ENCODE measurements around the gene DCDC1. TPM values are rescaled to one million over a fixed set of nuclear protein-coding genes. Genes with fewer than 3 reads are reported as not detected.

Gene DCDC1
- total RNA-seq, 4 donors from 2014 or later, result 0.17 TPM; not detected in 3

- intact Hi-C loops (cut with DNase I), result no loop called here
Observed at GRCh38 chr11:31141789-31142188, 227.8 kb downstream of the DCDC1 start.

GRCh38 chr11:31139479-31139878 is 230.1 kb downstream of the DCDC1 start:
- Histone ChIP-seq H3K4me1 (no peaks in the 10 kb centered on the region), H3K4me3 (no peak overlapping the region), H3K9me3 (no peaks in the 10 kb centered on the region), H3K27ac (replicated peaks in 1 of 4) (no peak overlapping the region), H3K27me3 (no peaks in the 10 kb centered on the region), H3K36me3 (no peaks in the 10 kb centered on the region)
- intact Hi-C loops (cut with DNase I), result no loop called here
- no peak for DNase-seq (ENCODE audit: extremely low spot score)
- TF ChIP-seq EP300 (IDR thresholded peaks at IDR 0.05), result no peak
- no peak for TF ChIP-seq POLR2AphosphoS5 (IDR thresholded peaks at IDR 0.05)
- no peak for TF ChIP-seq CTCF (IDR thresholded peaks at IDR 0.05)
- no peak for TF ChIP-seq POLR2A (IDR thresholded peaks at IDR 0.05; ENCODE audit: low read depth)
- WGBS, result 42% methylated on average over 4 of the region's 4 CpGs

More at GRCh38 chr11:31141789-31142188, 227.8 kb downstream of the DCDC1 start:
- H3K4me1 ChIP-seq, result no peaks in the 10 kb centered on the region
- H3K36me3 ChIP-seq, result no peaks in the 10 kb centered on the region
- no peaks in the 10 kb centered on the region for H3K9me3 ChIP-seq
- WGBS, result 21% methylated on average over 6 of the region's 6 CpGs
- H3K27me3 ChIP-seq, result no peaks in the 10 kb centered on the region
- DNase-seq (ENCODE audit: extremely low spot score), result no peak
- TF ChIP-seq POLR2AphosphoS5 (IDR thresholded peaks at IDR 0.05) (no peak), CTCF (IDR thresholded peaks at IDR 0.05) (no peak), EP300 (IDR thresholded peaks at IDR 0.05) (no peak), POLR2A (IDR thresholded peaks at IDR 0.05; ENCODE audit: low read depth) (no peak)
- H3K4me3 ChIP-seq, result no peak overlapping the region
- no peak overlapping the region for H3K27ac ChIP-seq (replicated peaks in 1 of 4)

GRCh38 chr11:31132531-31133421 is 236.8 kb downstream of the DCDC1 start:
- intact Hi-C loops (cut with DNase I), result no loop called here
- DNase-seq (ENCODE audit: extremely low spot score), result no peak
- H3K4me3 ChIP-seq, result no peak overlapping the region
- H3K4me1 ChIP-seq, result no peaks in the 10 kb centered on the region
- H3K9me3 ChIP-seq, result no peaks in the 10 kb centered on the region
- TF ChIP-seq CTCF (IDR thresholded peaks at IDR 0.05), result no peak
- no peak for TF ChIP-seq EP300 (IDR thresholded peaks at IDR 0.05)
- no peak for TF ChIP-seq POLR2AphosphoS5 (IDR thresholded peaks at IDR 0.05)
- no peak for TF ChIP-seq POLR2A (IDR thresholded peaks at IDR 0.05; ENCODE audit: low read depth)
- no peak overlapping the region for H3K27ac ChIP-seq (replicated peaks in 1 of 4)
- H3K36me3 ChIP-seq, result no peaks in the 10 kb centered on the region
- 56% methylated on average over 6 of the region's 6 CpGs for WGBS
- H3K27me3 ChIP-seq, result no peaks in the 10 kb centered on the region

- intact Hi-C loops (cut with DNase I), result no loop called here
- 0% methylated on average over 1 of the region's 1 CpG for WGBS
- Histone ChIP-seq H3K4me1 (no peaks in the 10 kb centered on the region), H3K27me3 (no peaks in the 10 kb centered on the region), H3K27ac (replicated peaks in 1 of 4) (no peak overlapping the region), H3K36me3 (no peaks in the 10 kb centered on the region), H3K4me3 (no peak overlapping the region), H3K9me3 (no peaks in the 10 kb centered on the region)
- DNase-seq (ENCODE audit: extremely low spot score), result no peak
- TF ChIP-seq POLR2A (IDR thresholded peaks at IDR 0.05; ENCODE audit: low read depth) (no peak), EP300 (IDR thresholded peaks at IDR 0.05) (no peak), CTCF (IDR thresholded peaks at IDR 0.05) (no peak), POLR2AphosphoS5 (IDR thresholded peaks at IDR 0.05) (no peak)
Observed at GRCh38 chr11:31131760-31132159, 237.8 kb downstream of the DCDC1 start.

Measured in esophagus muscularis mucosa (tissue), 4 donors.